ENCODE measurements around the gene TUNAR.

GRCh38 chr14:95832012-95832411 is 44.6 kb upstream of the TUNAR start:
- TF ChIP-seq, protein P1, sequence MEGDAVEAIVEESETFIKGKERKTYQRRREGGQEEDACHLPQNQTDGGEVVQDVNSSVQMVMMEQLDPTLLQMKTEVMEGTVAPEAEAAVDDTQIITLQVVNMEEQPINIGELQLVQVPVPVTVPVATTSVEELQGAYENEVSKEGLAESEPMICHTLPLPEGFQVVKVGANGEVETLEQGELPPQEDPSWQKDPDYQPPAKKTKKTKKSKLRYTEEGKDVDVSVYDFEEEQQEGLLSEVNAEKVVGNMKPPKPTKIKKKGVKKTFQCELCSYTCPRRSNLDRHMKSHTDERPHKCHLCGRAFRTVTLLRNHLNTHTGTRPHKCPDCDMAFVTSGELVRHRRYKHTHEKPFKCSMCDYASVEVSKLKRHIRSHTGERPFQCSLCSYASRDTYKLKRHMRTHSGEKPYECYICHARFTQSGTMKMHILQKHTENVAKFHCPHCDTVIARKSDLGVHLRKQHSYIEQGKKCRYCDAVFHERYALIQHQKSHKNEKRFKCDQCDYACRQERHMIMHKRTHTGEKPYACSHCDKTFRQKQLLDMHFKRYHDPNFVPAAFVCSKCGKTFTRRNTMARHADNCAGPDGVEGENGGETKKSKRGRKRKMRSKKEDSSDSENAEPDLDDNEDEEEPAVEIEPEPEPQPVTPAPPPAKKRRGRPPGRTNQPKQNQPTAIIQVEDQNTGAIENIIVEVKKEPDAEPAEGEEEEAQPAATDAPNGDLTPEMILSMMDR (conservative IDR thresholded peaks at IDR 0.05; ENCODE audit: low read depth, low read length) = no peak
- no peak for TF ChIP-seq EZH2 (IDR thresholded peaks at IDR 0.05; ENCODE audit: borderline replicate concordance, low read depth, low read length, poor library complexity, severe bottlenecking)

All from A673 (cell line).